SKM-1 (cell line): ENCODE data around the gene RLIM.
"Not testable (repeated sequence)": the region's sequence is repeated elsewhere in the genome, so short reads cannot be mapped to it uniquely, and the experiment has no call there.

Source experiments
- DNase-seq: peaks from one replicate; lab custom pipeline; 2025; ENCODE audit not compliant: unreplicated experiment; lab: John Stamatoyannopoulos, UW

The RLIM gene

DNA sequence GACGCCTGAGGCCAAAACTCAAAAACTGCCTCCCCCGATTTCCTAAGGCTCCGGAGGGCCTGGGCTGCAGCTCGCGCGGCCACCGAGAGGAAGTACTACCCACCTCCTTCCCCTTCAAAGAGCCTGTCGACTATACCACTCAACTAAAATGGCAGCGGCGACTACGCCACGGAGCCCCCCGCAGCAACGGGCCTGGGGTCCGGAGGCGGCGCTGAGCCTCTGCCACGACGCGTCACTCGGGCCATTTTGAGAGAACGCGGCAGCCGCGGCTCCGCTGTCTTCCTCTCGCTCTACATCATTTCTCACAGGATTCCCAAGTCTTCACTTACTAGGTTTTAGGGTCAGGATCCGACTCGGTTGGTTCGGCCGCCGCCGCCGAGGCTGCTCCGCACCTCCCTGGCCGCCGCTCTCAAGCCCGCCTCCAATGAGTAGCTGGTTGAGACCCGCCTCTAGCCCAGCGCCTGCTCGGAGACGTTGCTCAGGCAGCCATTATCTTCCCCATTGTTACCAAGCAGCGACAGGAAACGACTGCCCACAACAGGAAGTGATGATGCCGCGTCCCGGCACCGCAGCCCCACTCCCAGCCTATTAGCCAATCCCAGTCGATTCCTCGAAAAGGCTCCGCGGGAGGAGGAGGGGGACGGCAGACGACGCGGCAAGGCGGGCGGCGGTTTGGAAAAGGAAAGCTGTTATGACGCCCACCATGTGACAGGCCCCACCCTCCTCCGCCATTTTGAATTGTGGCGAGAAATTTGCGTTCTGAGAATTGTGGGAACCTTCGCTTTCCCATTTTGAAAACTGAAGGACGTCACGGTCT, at the start of gene RLIM:
RLIM (minus strand) TSS at position 532 of the 817 bp plus-strand sequence. CDS start 18,647 bp downstream, outside the sequence.
- DNase-seq = peak; percentile 75

GRCh38 chrX:74656079-74656745, 41.8 kb upstream of the RLIM start:
- no peak for DNase-seq

DNA sequence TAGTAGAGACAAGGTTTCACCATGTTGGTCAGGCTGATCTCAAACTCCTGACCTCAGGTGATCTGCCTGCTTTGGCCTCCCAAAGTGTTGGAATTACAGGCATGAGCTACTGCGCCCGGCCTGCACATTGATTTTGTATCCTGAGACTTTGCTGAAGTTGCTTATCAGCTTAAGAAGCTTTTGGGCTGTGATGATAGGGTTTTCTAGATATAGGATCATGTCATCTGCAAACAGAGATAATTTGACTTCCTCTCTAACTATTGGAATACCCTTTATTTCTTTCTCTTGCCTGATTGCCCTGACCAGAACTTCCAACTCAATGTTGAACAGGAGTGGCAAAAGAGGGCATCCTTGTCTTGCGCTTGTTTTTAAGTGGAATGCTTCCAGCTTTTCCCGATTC, 40.5 kb upstream of the RLIM start:
- not testable (repeated sequence) for DNase-seq

DNA sequence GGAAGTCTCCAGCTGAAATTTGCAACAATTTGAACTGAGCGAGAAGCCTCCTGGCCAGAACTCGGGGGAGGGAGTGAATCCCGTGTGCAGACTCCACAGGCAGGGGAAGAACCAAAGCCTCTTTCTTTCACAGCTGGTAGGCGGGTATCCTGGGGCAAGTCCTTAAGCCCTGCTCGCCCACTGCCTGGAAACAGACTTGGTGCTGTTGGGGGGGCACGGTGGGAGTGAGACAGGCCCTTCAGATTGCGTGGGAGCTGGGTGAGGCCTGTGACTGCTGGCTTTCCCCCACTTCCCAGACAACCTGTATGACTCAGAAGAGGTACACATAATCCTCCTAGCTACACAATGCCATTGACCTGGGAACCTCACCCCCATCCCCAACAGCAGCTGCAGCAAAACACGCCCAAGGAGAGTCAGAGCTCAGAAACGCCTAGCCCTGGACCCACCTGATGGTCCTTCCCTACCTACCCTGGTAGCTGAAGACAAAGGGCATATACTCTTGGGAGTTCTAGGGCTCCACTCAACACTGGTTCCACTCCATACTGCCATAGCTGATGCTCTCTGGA, 22.4 kb upstream of the RLIM start:
- DNase-seq = no peak

GRCh38 chrX:74613370-74614092, 893 bp downstream of the RLIM start:
- no peak for DNase-seq

GRCh38 chrX:74606799-74607198, 7.6 kb downstream of the RLIM start:
- DNase-seq = no peak

DNA sequence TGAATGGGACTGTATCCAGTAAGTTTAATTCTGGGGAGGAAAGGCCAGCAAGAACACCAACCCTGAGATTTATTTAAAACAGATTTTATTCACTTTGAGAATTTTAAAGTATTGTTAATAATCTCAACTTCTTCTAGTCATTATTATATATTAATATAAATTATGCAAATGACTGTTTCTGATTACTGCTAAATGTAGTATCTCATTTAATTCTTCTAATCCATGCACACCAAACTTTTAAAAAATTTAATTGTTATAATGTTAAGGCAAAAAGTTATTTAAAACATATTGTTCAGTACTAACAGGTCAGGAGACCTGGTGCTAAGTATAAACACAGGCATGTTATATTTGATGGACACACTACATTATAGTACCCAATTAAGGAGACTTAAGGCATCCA, 8.1 kb downstream of the RLIM start:
- DNase-seq = no peak

- no peak for DNase-seq
Observed at GRCh38 chrX:74603040-74603439, 11.4 kb downstream of the RLIM start.

DNA sequence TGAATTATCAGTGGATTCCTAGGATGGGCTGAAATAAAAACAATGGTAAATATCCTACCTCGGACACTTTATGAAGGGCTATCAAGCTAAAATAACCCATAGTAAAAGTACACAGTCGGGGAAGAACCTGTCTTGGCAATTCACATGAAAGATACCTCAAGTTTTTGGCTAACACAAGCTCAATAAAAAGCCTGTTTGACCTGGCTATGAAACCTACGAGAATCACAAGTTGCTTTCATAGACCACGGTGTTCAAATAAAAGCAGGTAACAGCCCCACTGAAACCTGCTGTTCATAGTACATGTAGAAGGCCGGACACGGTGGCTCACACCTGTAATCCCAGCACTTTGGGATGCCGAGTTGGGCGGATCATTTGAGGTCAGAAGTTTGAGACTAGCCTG, 12.3 kb downstream of the RLIM start:
- no peak for DNase-seq

GRCh38 chrX:74593593-74593992, 20.8 kb downstream of the RLIM start:
- no peak for DNase-seq

GRCh38 chrX:74585766-74586165, 28.7 kb downstream of the RLIM start:
- DNase-seq = no peak

GRCh38 chrX:74579597-74580198, 34.7 kb downstream of the RLIM start:
- no peak for DNase-seq

DNA sequence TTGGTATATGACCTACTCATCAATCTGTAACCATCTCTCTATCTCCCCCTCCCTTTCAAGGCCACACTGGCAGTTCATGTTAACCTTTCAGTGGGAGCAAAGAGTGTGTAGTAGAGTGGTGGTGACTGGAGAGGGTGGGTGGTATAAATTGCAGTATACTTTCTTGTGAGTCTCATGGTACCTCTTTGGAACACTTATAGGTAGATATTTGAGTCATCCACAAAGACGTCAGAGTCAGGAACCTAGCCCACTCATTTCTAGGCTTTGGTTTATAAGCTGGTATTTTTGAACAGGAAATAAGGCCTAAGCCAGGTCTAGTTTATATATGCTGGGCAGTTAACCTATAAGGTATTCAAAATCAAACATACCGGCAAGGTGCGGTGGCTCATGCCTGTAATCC, 36.3 kb downstream of the RLIM start:
- no peak for DNase-seq

- DNase-seq = no peak
Observed at GRCh38 chrX:74557378-74557777, 57.0 kb downstream of the RLIM start.

GRCh38 chrX:74551934-74552333, 62.5 kb downstream of the RLIM start:
- no peak for DNase-seq

DNA sequence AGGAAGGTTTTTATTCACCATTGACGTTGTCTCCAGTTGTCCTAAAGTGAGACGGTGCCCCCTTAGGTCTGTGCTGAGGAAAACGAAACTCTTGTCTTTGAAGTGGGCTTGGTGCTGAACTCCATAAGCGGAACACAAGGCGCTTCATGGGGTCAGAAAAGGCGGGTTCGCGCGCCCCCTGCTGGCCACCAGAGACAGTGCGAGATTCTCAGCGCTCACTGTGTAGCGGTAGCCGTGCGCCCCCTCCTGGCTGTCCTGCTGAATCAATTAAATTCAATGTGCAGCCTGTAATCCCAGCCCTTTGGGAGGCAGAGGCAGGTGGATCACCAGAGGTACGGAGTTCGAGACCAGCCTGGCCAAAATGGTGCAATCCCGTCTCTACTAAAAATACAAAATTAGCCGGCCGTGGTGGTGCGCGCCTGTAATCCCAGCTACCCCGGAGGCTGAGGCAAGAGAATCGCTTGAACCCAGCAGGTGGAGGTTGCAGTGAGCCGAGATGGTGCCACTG, 64.1 kb downstream of the RLIM start:
- DNase-seq = peak; percentile 5

- DNase-seq = no peak
Observed at GRCh38 chrX:74546984-74547383, 67.4 kb downstream of the RLIM start.

DNA sequence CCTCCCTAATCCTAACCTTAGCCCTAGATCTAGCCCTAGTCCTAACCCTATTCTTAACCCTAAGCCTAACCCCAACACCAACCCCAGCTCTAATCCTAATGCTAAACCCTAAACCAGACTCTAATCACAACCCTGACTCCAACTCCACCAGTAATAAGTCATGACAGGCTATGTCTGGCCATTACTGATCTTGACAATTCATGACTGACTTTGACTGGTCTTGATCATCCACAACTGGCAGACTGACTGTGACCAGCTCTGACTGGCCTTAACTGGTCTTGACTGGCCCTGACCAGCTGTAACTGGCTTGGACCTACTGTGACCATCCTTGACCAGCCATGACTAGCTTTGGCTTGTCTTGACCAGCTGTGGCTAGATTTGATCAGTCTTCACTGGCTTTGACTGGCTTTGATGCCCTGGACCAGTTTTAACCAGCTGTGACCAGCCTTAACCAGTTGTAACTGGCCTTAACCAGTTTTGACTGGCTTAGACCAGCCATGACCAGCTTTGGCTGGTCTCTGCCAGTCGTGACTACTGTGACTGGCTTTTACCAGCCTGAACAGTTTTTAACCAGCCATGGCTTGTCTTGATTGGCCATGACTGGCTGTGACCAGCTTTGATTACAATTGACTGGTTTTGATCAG, 68.4 kb downstream of the RLIM start:
- no peak for DNase-seq

DNA sequence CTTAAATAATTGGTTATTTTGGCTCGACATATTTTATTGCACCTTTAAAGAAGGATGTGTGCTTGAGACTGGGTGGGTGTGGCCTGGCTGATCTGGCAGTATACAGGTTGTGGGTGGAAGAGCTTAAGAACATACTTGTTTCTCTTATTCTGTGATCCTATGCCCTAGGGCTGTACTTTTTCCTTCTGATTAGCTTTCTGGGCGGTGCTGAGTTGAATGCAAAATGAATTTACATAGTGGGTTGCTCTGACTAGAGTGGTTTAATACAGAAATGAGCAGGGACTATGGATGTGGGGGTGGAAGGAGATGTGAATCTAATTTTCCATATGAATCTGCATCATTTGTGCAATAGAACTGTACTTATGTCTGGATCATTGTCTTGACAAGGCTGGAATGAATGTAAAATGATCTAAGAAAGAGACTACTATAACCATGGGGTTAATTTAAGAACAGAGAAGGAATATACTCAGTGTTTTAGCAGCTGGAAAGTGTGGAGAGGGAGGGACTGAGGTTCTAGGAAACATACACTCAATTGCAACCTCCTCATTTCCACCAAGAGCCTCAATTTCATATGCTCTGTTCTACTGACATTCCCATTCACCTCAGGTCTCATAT, 73.7 kb downstream of the RLIM start:
- no peak for DNase-seq

DNA sequence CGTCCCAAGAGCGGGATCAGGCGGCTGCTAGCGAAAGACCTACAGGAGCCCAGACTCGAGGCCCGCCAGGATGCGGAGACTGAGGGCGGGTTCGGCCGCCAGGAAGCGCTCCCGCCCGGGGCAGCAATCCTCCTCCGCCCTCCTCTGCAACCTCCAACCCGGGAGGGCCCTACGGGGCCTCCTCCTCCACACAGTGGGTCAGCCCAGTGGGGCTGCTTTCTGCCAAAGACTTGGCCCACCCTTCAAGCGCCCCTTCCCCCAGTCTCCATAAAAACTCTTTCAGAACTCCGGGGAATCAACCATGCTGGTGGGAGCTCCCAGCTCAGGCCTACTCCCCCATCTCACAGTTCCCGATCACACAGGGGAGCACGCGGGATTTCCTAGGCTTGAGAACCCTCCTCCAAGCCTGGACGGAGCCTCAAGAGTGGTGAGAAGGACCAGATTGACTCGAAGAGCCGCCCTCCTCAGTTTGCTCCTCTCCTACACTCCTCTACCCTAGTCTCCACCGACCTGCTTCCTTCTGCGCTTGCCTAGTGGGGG, 77.5 kb downstream of the RLIM start:
- no peak for DNase-seq
